Panc1 (cell line): ENCODE results near the gene TNN. TPM values are rescaled to one million over a fixed set of nuclear protein-coding genes. Genes with fewer than 3 reads are reported as not detected.

Source experiments
- ATAC-seq: fragments of 200-7000 bp; cut with Tn5 transposase; 2 replicates; pipeline ENCODE4 v1.9.1; 2020; ENCODE audit warnings: mild to moderate bottlenecking, moderate library complexity
- BruUV-seq: library from RNA; stranded (reverse); fragments of 400-500 nt; replicated peaks from 2 replicates; lab custom pipeline; 2021; lab: Mats Ljungman, UMichigan
- CTCF ChIA-PET: fragments of 300-600 bp; sonication (Branson Sonifier 250); formaldehyde crosslinking; loops from one replicate; lab custom pipeline; 2022; ENCODE audit warnings: antibody characterized with exemption; lab: Charles Lee
- POLR2A ChIA-PET: fragments of 300-600 bp; sonication (Branson Sonifier 250); formaldehyde crosslinking; loops from one replicate; lab custom pipeline; 2022; ENCODE audit warnings: antibody characterized with exemption; lab: Charles Lee
- DNase-seq: peaks from one replicate; pipeline ENCODE4 v3.0.0-alpha.2; 2010; ENCODE audit warnings: low read depth, low spot score
- H3K27ac ChIP-seq: 2 replicates; pipeline ENCODE4 v1.5.1; 2011; ENCODE audit warnings: mild to moderate bottlenecking, low read length, inconsistent platforms
- H3K27me3 ChIP-seq: fragments of 200-500 bp; sonication (Bioruptor generic); 2 replicates; pipeline ENCODE4 v1.6.0; 2014; ENCODE audit warnings: low read length, inconsistent platforms; ENCODE audit not compliant: control insufficient read depth, insufficient read depth
- H3K36me3 ChIP-seq: fragments of 200-500 bp; sonication (Bioruptor generic); 2 replicates; pipeline ENCODE4 v1.5.1; 2014; ENCODE audit warnings: inconsistent platforms, mild to moderate bottlenecking, low read length, moderate library complexity; ENCODE audit not compliant: control insufficient read depth, insufficient read depth
- H3K4me1 ChIP-seq: 2 replicates; pipeline ENCODE4 v1.5.1; 2011; ENCODE audit warnings: inconsistent platforms, mild to moderate bottlenecking, low read length, moderate library complexity; ENCODE audit not compliant: control insufficient read depth, insufficient read depth
- H3K4me3 ChIP-seq, 2 experiments: 2 replicates each; pipeline ENCODE4 v1.5.1; 2011 to 2012; ENCODE audit warnings: low read depth in 2 of 2, low read length in 2 of 2, mild to moderate bottlenecking in 2 of 2, inconsistent platforms in 1 of 2, moderate library complexity in 1 of 2
- H3K9me3 ChIP-seq: fragments of 200-500 bp; sonication (Bioruptor generic); 2 replicates; pipeline ENCODE4 v1.5.1; 2014; ENCODE audit warnings: low read depth, mild to moderate bottlenecking, inconsistent platforms, low read length, moderate library complexity; ENCODE audit not compliant: control insufficient read depth, insufficient read depth
- POLR2AphosphoS5 ChIP-seq: IDR thresholded peaks from 2 replicates; pipeline ENCODE4 v1.6.1; 2012; ENCODE audit warnings: mild to moderate bottlenecking, low read depth, low read length, moderate library complexity
- SIN3A ChIP-seq: IDR thresholded peaks from 2 replicates; pipeline ENCODE4 v1.6.1; 2012; ENCODE audit warnings: low read depth, mild to moderate bottlenecking, low read length, moderate library complexity, borderline replicate concordance; ENCODE audit not compliant: insufficient read depth
- TCF7L2 ChIP-seq: IDR thresholded peaks from 2 replicates; pipeline ENCODE4 v1.6.1; 2011; ENCODE audit warnings: mild to moderate bottlenecking, low read depth, low read length, inconsistent platforms
- in situ Hi-C: cut with HindIII; loops from 2 replicates; pipeline ENCODE4 v1.10.0; 2016; ENCODE audit warnings: low sequenced_read_pairs, low pct_unique_long_range_greater_than_20kb
- intact Hi-C: fragments of 100-400 bp; cut with micrococcal nuclease; formaldehyde crosslinking; loops from one replicate; pipeline ENCODE4 v1.10.0; 2022; ENCODE audit not compliant: unreplicated experiment
- total RNA-seq: library from RNA; stranded (reverse); gene quantifications from one replicate; pipeline ENCODE4 v1.2.1, GENCODE V29; 2021; ENCODE audit not compliant: unreplicated experiment
- TF ChIP-seq, protein P1 (sequence below), 2 experiments: IDR thresholded peaks; 2 replicates each; pipeline ENCODE4 v1.6.1; 2011 to 2012; ENCODE audit warnings: low read depth in 2 of 2, control low read depth in 1 of 2, low read length in 1 of 2, mild to moderate bottlenecking in 1 of 2, moderate library complexity in 1 of 2; ENCODE audit not compliant: insufficient read depth in 1 of 2
- TF ChIP-seq, protein P2 (sequence below): fragments of 450-650 bp; IDR thresholded peaks from 2 replicates; pipeline ENCODE4 v1.5.1; 2017; ENCODE audit warnings: mild to moderate bottlenecking

The TNN gene
- total RNA-seq, 1 experiment from 2014 or later: not detected

DNA sequence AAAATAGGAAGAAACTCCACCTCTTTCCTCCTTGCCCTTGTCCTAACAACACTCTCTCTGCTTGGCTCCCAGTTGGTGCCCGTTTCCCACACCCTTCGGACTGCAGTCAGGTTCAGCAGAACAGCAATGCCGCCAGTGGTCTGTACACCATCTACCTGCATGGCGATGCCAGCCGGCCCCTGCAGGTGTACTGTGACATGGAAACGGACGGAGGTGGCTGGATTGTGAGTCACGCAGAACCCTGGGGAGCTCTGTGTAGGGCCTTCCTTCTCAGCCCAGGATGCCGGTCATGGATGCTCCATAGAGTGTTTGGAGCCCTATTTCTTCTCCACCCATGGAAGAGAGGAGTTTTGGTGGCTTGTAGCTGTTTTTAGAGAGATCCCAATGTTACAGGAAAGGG, 60.9 kb downstream of the TNN start:
- no peaks in the 10 kb centered on the region for H3K9me3 ChIP-seq
- no peaks in the 10 kb centered on the region for H3K4me1 ChIP-seq
- in situ Hi-C loops (no loop called here), intact Hi-C loops (no loop called here)
- DNase-seq (no peak), ATAC-seq (no peak)
- TF ChIP-seq, protein P1, sequence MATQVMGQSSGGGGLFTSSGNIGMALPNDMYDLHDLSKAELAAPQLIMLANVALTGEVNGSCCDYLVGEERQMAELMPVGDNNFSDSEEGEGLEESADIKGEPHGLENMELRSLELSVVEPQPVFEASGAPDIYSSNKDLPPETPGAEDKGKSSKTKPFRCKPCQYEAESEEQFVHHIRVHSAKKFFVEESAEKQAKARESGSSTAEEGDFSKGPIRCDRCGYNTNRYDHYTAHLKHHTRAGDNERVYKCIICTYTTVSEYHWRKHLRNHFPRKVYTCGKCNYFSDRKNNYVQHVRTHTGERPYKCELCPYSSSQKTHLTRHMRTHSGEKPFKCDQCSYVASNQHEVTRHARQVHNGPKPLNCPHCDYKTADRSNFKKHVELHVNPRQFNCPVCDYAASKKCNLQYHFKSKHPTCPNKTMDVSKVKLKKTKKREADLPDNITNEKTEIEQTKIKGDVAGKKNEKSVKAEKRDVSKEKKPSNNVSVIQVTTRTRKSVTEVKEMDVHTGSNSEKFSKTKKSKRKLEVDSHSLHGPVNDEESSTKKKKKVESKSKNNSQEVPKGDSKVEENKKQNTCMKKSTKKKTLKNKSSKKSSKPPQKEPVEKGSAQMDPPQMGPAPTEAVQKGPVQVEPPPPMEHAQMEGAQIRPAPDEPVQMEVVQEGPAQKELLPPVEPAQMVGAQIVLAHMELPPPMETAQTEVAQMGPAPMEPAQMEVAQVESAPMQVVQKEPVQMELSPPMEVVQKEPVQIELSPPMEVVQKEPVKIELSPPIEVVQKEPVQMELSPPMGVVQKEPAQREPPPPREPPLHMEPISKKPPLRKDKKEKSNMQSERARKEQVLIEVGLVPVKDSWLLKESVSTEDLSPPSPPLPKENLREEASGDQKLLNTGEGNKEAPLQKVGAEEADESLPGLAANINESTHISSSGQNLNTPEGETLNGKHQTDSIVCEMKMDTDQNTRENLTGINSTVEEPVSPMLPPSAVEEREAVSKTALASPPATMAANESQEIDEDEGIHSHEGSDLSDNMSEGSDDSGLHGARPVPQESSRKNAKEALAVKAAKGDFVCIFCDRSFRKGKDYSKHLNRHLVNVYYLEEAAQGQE (IDR thresholded peaks at IDR 0.05; ENCODE audit: insufficient read depth in 1 of 2, low read depth in 2 of 2, low read length in 1 of 2): no peak
- TF ChIP-seq POLR2AphosphoS5 (no peak), TCF7L2 (no peak)
- TF ChIP-seq, protein P2, sequence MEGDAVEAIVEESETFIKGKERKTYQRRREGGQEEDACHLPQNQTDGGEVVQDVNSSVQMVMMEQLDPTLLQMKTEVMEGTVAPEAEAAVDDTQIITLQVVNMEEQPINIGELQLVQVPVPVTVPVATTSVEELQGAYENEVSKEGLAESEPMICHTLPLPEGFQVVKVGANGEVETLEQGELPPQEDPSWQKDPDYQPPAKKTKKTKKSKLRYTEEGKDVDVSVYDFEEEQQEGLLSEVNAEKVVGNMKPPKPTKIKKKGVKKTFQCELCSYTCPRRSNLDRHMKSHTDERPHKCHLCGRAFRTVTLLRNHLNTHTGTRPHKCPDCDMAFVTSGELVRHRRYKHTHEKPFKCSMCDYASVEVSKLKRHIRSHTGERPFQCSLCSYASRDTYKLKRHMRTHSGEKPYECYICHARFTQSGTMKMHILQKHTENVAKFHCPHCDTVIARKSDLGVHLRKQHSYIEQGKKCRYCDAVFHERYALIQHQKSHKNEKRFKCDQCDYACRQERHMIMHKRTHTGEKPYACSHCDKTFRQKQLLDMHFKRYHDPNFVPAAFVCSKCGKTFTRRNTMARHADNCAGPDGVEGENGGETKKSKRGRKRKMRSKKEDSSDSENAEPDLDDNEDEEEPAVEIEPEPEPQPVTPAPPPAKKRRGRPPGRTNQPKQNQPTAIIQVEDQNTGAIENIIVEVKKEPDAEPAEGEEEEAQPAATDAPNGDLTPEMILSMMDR: no peak
- H3K27me3 ChIP-seq: peaks cover 2% of the 10 kb centered on the region; the same call in 1 of the 2 replicates
- H3K36me3 ChIP-seq: no peaks in the 10 kb centered on the region
- BruUV-seq: no TSS peak
- H3K27ac ChIP-seq: no peak overlapping the region
- CTCF ChIA-PET: interaction anchor here (0.5 kb wide), 1 partner anchor 385 kb away, joined by 13 read pairs; no protein-coding TSS in a partner anchor
- no peak overlapping the region for H3K4me3 ChIP-seq
- POLR2A ChIA-PET: no interaction called here

DNA sequence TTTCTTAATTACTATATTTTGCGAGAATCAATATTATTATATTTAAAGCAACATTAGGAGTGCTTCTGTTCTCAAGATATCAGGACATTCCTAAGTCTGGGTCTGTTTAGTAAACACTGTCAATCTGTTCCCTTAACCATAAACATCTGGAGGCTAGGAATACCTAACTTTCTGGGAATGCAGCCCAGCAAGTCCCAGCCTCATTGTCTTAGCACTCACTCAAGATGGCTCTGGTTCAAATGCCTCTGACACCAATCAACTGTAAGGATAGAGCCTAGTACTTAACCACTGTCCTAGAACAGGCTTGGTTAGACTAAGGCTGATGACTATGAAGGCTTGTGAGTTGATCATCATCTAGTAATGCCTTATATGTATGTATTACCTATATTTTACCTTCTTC, 61.5 kb downstream of the TNN start:
- Histone ChIP-seq H3K27ac (no peak overlapping the region), H3K4me3 (no peak overlapping the region), H3K36me3 (no peaks in the 10 kb centered on the region), H3K9me3 (no peaks in the 10 kb centered on the region), H3K4me1 (no peaks in the 10 kb centered on the region), H3K27me3 (peaks cover 2% of the 10 kb centered on the region; the same call in 1 of the 2 replicates)
- in situ Hi-C loops: no loop called here
- ChIA-PET CTCF (no interaction called here), POLR2A (no interaction called here)
- ATAC-seq (no peak), DNase-seq (no peak)
- TF ChIP-seq, protein P2: no peak
- TF ChIP-seq SIN3A: no peak
- TF ChIP-seq POLR2AphosphoS5: no peak
- TF ChIP-seq, protein P1 (IDR thresholded peaks at IDR 0.05; ENCODE audit: insufficient read depth in 1 of 2, low read depth in 2 of 2, low read length in 1 of 2): no peak
- no peak for TF ChIP-seq TCF7L2
- no TSS peak for BruUV-seq
- intact Hi-C loops: no loop called here
